H9 (cell line): ENCODE results near the gene ANKRD22. TPM values are rescaled to one million over a fixed set of nuclear protein-coding genes. Genes with fewer than 3 reads are reported as not detected.
"Not testable (repeated sequence)": the region's sequence is repeated elsewhere in the genome, so short reads cannot be mapped to it uniquely, and the experiment has no call there.

Experiments
- DNase-seq: peaks from one replicate; pipeline ENCODE4 v3.0.0-alpha.2; 2017
- H2AFZ ChIP-seq: one replicate; pipeline ENCODE4 v1.6.1; 2013; ENCODE audit warnings: mild to moderate bottlenecking, low read length, control low read depth, moderate library complexity
- H2AK5ac ChIP-seq: 2 replicates; pipeline ENCODE4 v1.6.1; 2013; ENCODE audit warnings: low read length, control low read depth, mixed read lengths; ENCODE audit not compliant: insufficient read length
- H2BK120ac ChIP-seq: one replicate; pipeline ENCODE4 v1.6.1; 2013; ENCODE audit warnings: low read depth, mild to moderate bottlenecking, low read length, control low read depth, inconsistent platforms; ENCODE audit not compliant: poor library complexity, severe bottlenecking
- H2BK12ac ChIP-seq: 2 replicates; pipeline ENCODE4 v1.6.1; 2013; ENCODE audit warnings: low read length, control low read depth, mixed read lengths, low read depth; ENCODE audit not compliant: insufficient read length
- H2BK15ac ChIP-seq: 2 replicates; pipeline ENCODE4 v1.6.1; 2013; ENCODE audit warnings: low read depth, low read length, control low read depth
- H2BK20ac ChIP-seq: one replicate; pipeline ENCODE4 v1.6.1; 2013; ENCODE audit warnings: low read depth, mild to moderate bottlenecking, low read length, control low read depth, inconsistent platforms; ENCODE audit not compliant: poor library complexity, severe bottlenecking
- H2BK5ac ChIP-seq: 2 replicates; pipeline ENCODE4 v1.6.1; 2013; ENCODE audit warnings: low read length, control low read depth, mixed read lengths; ENCODE audit not compliant: insufficient read length
- H3K14ac ChIP-seq: 2 replicates; pipeline ENCODE4 v1.6.1; 2013; ENCODE audit warnings: low read length, control low read depth; ENCODE audit not compliant: insufficient read depth
- H3K18ac ChIP-seq: 2 replicates; pipeline ENCODE4 v1.6.1; 2013; ENCODE audit warnings: low read depth, mild to moderate bottlenecking, mixed read lengths, low read length, control low read depth; ENCODE audit not compliant: insufficient read length
- H3K23ac ChIP-seq: 2 replicates; pipeline ENCODE4 v1.6.1; 2013; ENCODE audit warnings: low read length, control low read depth, mixed read lengths, low read depth; ENCODE audit not compliant: insufficient read length
- H3K23me2 ChIP-seq: 2 replicates; pipeline ENCODE4 v1.6.1; 2013; ENCODE audit warnings: low read depth, mild to moderate bottlenecking, mixed read lengths, low read length, control low read depth; ENCODE audit not compliant: insufficient read length, poor library complexity, severe bottlenecking
- H3K27ac ChIP-seq: 2 replicates; pipeline ENCODE4 v1.5.1; 2013; ENCODE audit warnings: low read length, control low read depth, mixed read lengths, low read depth; ENCODE audit not compliant: insufficient read length
- H3K27me3 ChIP-seq: 2 replicates; pipeline ENCODE4 v1.6.1; 2013; ENCODE audit warnings: low read length, control low read depth, inconsistent platforms; ENCODE audit not compliant: insufficient read depth
- H3K4ac ChIP-seq: 2 replicates; pipeline ENCODE4 v1.6.1; 2013; ENCODE audit warnings: low read depth, mild to moderate bottlenecking, control low read depth, inconsistent platforms, low read length, moderate library complexity
- H3K4me1 ChIP-seq: 2 replicates; pipeline ENCODE4 v1.6.1; 2013; ENCODE audit warnings: low read length, control low read depth, inconsistent platforms; ENCODE audit not compliant: insufficient read depth
- H3K4me2 ChIP-seq: 2 replicates; pipeline ENCODE4 v1.6.1; 2013; ENCODE audit warnings: low read length, control low read depth, mixed read lengths; ENCODE audit not compliant: insufficient read length, insufficient read depth
- H3K56ac ChIP-seq: 2 replicates; pipeline ENCODE4 v1.6.1; 2013; ENCODE audit warnings: low read depth, mild to moderate bottlenecking, mixed read lengths, low read length, control low read depth; ENCODE audit not compliant: insufficient read length
- H3K79me1 ChIP-seq: 2 replicates; pipeline ENCODE4 v1.6.1; 2013; ENCODE audit warnings: low read depth, mild to moderate bottlenecking, moderate library complexity, low read length, control low read depth, inconsistent platforms; ENCODE audit not compliant: insufficient read depth, poor library complexity, severe bottlenecking
- H3K79me2 ChIP-seq: 2 replicates; pipeline ENCODE4 v1.6.1; 2013; ENCODE audit warnings: low read length, control low read depth, inconsistent platforms; ENCODE audit not compliant: insufficient read depth
- H3K9ac ChIP-seq: 2 replicates; pipeline ENCODE4 v1.6.1; 2013; ENCODE audit warnings: low read length, control low read depth, mixed read lengths; ENCODE audit not compliant: insufficient read length; ENCODE audit errors: extremely low read depth
- H3K9me3 ChIP-seq: one replicate; pipeline ENCODE4 v1.6.1; 2013; ENCODE audit warnings: low read depth, low read length, inconsistent platforms; ENCODE audit not compliant: control insufficient read depth
- H3T11ph ChIP-seq: one replicate; pipeline ENCODE4 v1.6.1; 2013; ENCODE audit warnings: mild to moderate bottlenecking, low read length, control low read depth, inconsistent platforms
- H4K20me1 ChIP-seq: one replicate; pipeline ENCODE4 v1.6.1; 2013; ENCODE audit not compliant: control insufficient read depth, insufficient read length, insufficient read depth
- H4K5ac ChIP-seq: 2 replicates; pipeline ENCODE4 v1.6.1; 2013; ENCODE audit warnings: low read depth, mild to moderate bottlenecking, mixed read lengths, low read length, control low read depth; ENCODE audit not compliant: insufficient read length
- H4K8ac ChIP-seq: replicated peaks from 2 replicates; pipeline ENCODE4 v1.6.1; 2013; ENCODE audit warnings: low read length, control low read depth, mixed read lengths, low read depth; ENCODE audit not compliant: insufficient read length
- H4K91ac ChIP-seq: 2 replicates; pipeline ENCODE4 v1.6.1; 2013; ENCODE audit warnings: low read depth, mild to moderate bottlenecking, moderate library complexity, mixed read lengths, low read length, control low read depth; ENCODE audit not compliant: insufficient read length
- H3K27ac Mint-ChIP-seq, 3 experiments: 2 replicates in 2 of 3; 3 replicates in 1 of 3; pipeline ENCODE4 v1.8.0; 2020 to 2021; ENCODE audit warnings: mixed read lengths in 3 of 3, mild to moderate bottlenecking in 1 of 3, moderate library complexity in 1 of 3
- H3K27me3 Mint-ChIP-seq: 2 replicates; pipeline ENCODE4 v1.8.0; 2021; ENCODE audit warnings: low read depth, mild to moderate bottlenecking, moderate library complexity, mixed read lengths
- H3K36me3 Mint-ChIP-seq, 3 experiments: 2 replicates in 2 of 3; 3 replicates in 1 of 3; pipeline ENCODE4 v1.8.0; 2020 to 2021; ENCODE audit warnings: low read depth in 3 of 3, mixed read lengths in 3 of 3; ENCODE audit not compliant: insufficient read depth in 1 of 3
- H3K4me1 Mint-ChIP-seq, 2 experiments: 2 replicates each; pipeline ENCODE4 v1.8.0; 2020; ENCODE audit warnings: mixed read lengths in 2 of 2
- H3K4me3 Mint-ChIP-seq, 2 experiments: 2 replicates in 1 of 2; 3 replicates in 1 of 2; pipeline ENCODE4 v1.8.0; 2020 to 2021; ENCODE audit warnings: mild to moderate bottlenecking in 2 of 2, mixed read lengths in 2 of 2, moderate library complexity in 1 of 2
- H3K9me3 Mint-ChIP-seq, 2 experiments: 2 replicates in 1 of 2; 3 replicates in 1 of 2; pipeline ENCODE4 v1.8.0; 2020; ENCODE audit warnings: mild to moderate bottlenecking in 2 of 2, mixed read lengths in 2 of 2, moderate library complexity in 1 of 2
- CTCF ChIP-seq: fragments of 200-600 bp; sonication (generic); conservative IDR thresholded peaks from 3 replicates; pipeline ENCODE4 v1.8.0; 2021; ENCODE audit warnings: antibody characterized with exemption, mild to moderate bottlenecking
- WGBS: extraction: QIAGEN DNeasy Blood & Tissue Kit; methylation state at CpG from one replicate; pipeline ENCODE4 v1.1.7; 2013; ENCODE audit warnings: missing lambda C conversion rate, low lambda C conversion rate, mixed read lengths; ENCODE audit not compliant: insufficient read length; ENCODE audit errors: extremely low coverage; 5-methylcytosine and 5-hydroxymethylcytosine counted together
- total RNA-seq: library from RNA; stranded (reverse); gene quantifications from 2 replicates; pipeline ENCODE4 v1.2.1, GENCODE V29; 2021

Gene ANKRD22
- total RNA-seq, 1 experiment from 2014 or later = not detected

GRCh38 chr10:88883448-88883809 is 31.8 kb upstream of the ANKRD22 start:
- no peak overlapping the region for H3K14ac ChIP-seq
- H4K91ac ChIP-seq = no peak overlapping the region
- no peak overlapping the region for H2BK5ac ChIP-seq
- DNase-seq = no peak
- no peak overlapping the region for H3K23ac ChIP-seq
- no peak overlapping the region for H2AK5ac ChIP-seq
- H3K9ac ChIP-seq = no peak overlapping the region
- H3K27me3 ChIP-seq = no peaks in the 10 kb centered on the region; the same call in 1 of the 2 replicates
- no peak overlapping the region for H3T11ph ChIP-seq
- H2BK15ac ChIP-seq = no peak overlapping the region
- no peak overlapping the region for H2AFZ ChIP-seq
- TF ChIP-seq CTCF = no peak
- WGBS = no CpG with 5 or more reads among the region's 2 CpGs
- no peaks in the 10 kb centered on the region for H3K79me2 ChIP-seq
- H3K18ac ChIP-seq = no peak overlapping the region
- H4K5ac ChIP-seq = no peak overlapping the region
- H2BK120ac ChIP-seq = no peak overlapping the region
- no peak overlapping the region for H3K56ac ChIP-seq
- Mint-ChIP-seq H3K4me1 (peaks cover 20 to 30% of the 10 kb centered on the region in 2 experiments), H3K9me3 (no peaks in the 10 kb centered on the region), H3K4me3 (no peak overlapping the region), H3K27ac (no peak overlapping the region), H3K36me3 (no peaks in the 10 kb centered on the region), H3K27me3 (peaks cover 13% of the 10 kb centered on the region)
- H3K9me3 ChIP-seq = no peaks in the 10 kb centered on the region
- no peaks in the 10 kb centered on the region for H4K20me1 ChIP-seq
- no peak overlapping the region for H3K4me2 ChIP-seq
- H3K4me1 ChIP-seq = no peaks in the 10 kb centered on the region
- H3K4ac ChIP-seq = no peak overlapping the region
- no peaks in the 10 kb centered on the region for H3K79me1 ChIP-seq
- no peak overlapping the region for H3K27ac ChIP-seq
- no peak overlapping the region for H2BK20ac ChIP-seq
- H2BK12ac ChIP-seq = no peak overlapping the region
- no peak overlapping the region for H4K8ac ChIP-seq
- H3K23me2 ChIP-seq = peaks cover 11% of the 10 kb centered on the region

GRCh38 chr10:88882646-88883447 is 31.2 kb upstream of the ANKRD22 start:
- not testable (repeated sequence) for H4K5ac ChIP-seq, H3K4me2 ChIP-seq, H3K27ac ChIP-seq, H2BK12ac ChIP-seq, H2BK5ac ChIP-seq, DNase-seq, H4K91ac ChIP-seq, H2BK120ac ChIP-seq, H2AFZ ChIP-seq, H3K14ac ChIP-seq, H3T11ph ChIP-seq, H3K4ac ChIP-seq, H3K4me3 Mint-ChIP-seq, H3K18ac ChIP-seq, H3K79me2 ChIP-seq, H3K36me3 Mint-ChIP-seq, H2BK20ac ChIP-seq, H2AK5ac ChIP-seq, H3K9me3 ChIP-seq, H4K8ac ChIP-seq, H3K9ac ChIP-seq, H2BK15ac ChIP-seq, H3K56ac ChIP-seq, H3K27me3 ChIP-seq, H3K4me1 ChIP-seq, H3K9me3 Mint-ChIP-seq, H3K27ac Mint-ChIP-seq, H3K79me1 ChIP-seq, H3K23ac ChIP-seq, H4K20me1 ChIP-seq
- WGBS = no CpG with 5 or more reads among the region's 8 CpGs
- Mint-ChIP-seq H3K27me3 (peaks cover 17% of the 10 kb centered on the region), H3K4me1 (peaks cover 20 to 34% of the 10 kb centered on the region in 2 experiments)
- peaks cover 11% of the 10 kb centered on the region for H3K23me2 ChIP-seq
